OCI-LY7 (cell line): ENCODE data around the gene ANKRD11.

Source experiments
- CTCF ChIP-seq: fragments of 200-600 bp; sonication (generic); conservative IDR thresholded peaks from 2 replicates; pipeline ENCODE4 v1.5.1; 2014; ENCODE audit warnings: mild to moderate bottlenecking, antibody characterized with exemption, low read length, moderate library complexity, mixed read lengths
- EZH2phosphoT487 ChIP-seq: fragments of 200-600 bp; sonication (generic); IDR thresholded peaks from 2 replicates; pipeline ENCODE4 v1.6.1; 2018; ENCODE audit warnings: low read depth, borderline replicate concordance, mild to moderate bottlenecking, mixed run types, antibody characterized with exemption, low read length, moderate library complexity, mixed read lengths

GRCh38 chr16:89395150-89396142, 94.9 kb downstream of the ANKRD11 start:
- TF ChIP-seq CTCF (no peak), EZH2phosphoT487 (no peak)
